Measurements from ENCODE around the gene CITED2.

Gene CITED2

DNA sequence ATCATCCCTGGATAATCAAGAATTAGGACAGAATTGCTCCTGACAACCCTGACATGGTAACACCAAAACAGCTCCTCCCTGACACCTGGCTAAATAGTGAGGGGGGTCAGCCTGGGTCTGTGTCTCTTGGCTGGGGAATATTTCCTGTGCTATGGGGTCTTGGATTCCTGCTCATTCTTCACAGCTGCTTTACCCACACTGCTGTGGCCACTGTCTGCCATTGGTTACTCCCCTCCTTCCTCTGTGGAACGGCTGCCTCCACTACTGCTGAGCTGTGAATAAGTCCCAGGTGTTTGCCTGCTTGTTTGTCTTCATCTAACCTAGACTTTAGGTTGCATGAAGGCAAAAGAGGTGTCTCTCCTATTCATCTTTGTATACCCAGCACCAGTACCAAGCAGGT is 48.8 kb downstream of the CITED2 start:
- TF ChIP-seq, protein P1, sequence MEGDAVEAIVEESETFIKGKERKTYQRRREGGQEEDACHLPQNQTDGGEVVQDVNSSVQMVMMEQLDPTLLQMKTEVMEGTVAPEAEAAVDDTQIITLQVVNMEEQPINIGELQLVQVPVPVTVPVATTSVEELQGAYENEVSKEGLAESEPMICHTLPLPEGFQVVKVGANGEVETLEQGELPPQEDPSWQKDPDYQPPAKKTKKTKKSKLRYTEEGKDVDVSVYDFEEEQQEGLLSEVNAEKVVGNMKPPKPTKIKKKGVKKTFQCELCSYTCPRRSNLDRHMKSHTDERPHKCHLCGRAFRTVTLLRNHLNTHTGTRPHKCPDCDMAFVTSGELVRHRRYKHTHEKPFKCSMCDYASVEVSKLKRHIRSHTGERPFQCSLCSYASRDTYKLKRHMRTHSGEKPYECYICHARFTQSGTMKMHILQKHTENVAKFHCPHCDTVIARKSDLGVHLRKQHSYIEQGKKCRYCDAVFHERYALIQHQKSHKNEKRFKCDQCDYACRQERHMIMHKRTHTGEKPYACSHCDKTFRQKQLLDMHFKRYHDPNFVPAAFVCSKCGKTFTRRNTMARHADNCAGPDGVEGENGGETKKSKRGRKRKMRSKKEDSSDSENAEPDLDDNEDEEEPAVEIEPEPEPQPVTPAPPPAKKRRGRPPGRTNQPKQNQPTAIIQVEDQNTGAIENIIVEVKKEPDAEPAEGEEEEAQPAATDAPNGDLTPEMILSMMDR (conservative IDR thresholded peaks at IDR 0.05; ENCODE audit: control insufficient read depth, insufficient read depth, low read depth, low read length): no peak
- H3K4me3 ChIP-seq (ENCODE audit: control insufficient read depth, low read depth, low read length): no peak overlapping the region
- no peak for DNase-seq (ENCODE audit: low read depth)

DNA sequence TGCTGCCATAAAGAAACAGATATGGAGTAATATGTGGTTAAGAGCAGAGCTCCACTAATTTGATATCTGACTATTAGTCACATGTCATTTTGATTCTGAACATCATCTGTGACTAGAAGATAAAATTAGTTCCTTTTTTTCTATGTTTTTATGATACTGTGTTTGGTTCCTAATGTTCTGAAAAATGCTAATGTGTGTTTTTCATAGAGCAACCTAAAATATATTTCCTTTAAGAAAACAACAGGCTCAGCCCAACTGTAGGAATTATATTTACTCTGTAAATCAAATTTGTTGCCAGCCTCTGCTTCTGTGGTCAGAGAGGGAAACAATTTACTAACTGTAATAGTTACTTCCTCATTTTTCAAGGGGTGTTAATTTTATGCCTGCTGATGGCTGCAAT is 49.3 kb downstream of the CITED2 start:
- no peak overlapping the region for H3K4me3 ChIP-seq (ENCODE audit: control insufficient read depth, low read depth, low read length)
- TF ChIP-seq, protein P1 (conservative IDR thresholded peaks at IDR 0.05; ENCODE audit: control insufficient read depth, insufficient read depth, low read depth, low read length): no peak
- DNase-seq (ENCODE audit: low read depth): no peak

DNA sequence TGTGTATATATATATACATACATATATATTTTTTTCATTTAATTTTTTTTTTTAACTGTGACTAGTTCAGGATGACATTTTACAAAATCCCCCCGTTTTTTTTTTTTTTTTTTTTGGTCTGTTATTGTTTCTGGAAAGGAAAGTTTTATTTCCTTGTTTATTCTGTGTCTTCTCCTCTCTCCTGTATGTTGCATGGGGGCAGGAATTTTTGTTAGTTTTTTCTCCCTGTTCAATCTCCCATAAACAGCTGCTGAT is 50.2 kb downstream of the CITED2 start:
- DNase-seq (ENCODE audit: low read depth): no peak
- H3K4me3 ChIP-seq (ENCODE audit: control insufficient read depth, low read depth, low read length): no peak overlapping the region
- TF ChIP-seq, protein P1 (conservative IDR thresholded peaks at IDR 0.05; ENCODE audit: control insufficient read depth, insufficient read depth, low read depth, low read length): no peak

DNA sequence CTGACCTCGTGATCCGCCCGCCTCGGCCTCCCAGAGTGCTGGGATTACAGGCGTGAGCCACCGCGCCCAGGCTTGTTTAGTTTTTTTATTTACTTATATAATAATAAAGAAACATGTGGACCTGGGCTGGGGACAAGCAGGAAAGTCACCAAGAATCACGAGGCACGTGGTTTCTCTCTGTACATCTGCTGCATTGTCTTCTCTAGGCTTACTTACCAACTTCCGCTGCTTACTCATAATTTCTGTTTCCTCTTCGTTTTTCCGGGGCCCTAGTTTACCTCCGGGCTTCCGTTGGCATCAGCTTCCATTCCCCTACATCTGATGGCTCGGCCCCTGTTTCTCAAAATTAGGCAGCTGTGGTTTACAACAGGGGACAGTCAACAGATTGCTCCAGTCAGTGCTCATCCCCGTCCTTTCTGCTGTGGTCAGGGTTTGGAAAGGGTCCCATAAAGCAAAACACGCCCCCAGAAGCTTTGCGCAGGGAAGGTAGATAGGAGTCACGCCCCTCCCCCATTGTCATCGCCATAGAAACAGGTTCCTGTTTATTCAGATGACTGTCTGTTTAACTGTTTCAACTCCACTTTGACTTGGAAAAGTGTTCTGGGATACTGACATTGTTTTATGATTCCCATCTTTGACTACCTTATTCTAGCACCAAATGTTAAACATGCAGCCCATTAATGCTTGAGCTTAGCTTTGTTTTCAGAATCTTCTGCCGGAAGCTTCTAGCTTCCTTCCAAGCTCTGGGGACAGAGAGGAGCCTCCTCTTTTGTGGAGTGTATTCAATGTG is 50.7 kb downstream of the CITED2 start:
- no peak overlapping the region for H3K4me3 ChIP-seq (ENCODE audit: control insufficient read depth, low read depth, low read length)
- peak; percentile 76 for DNase-seq (ENCODE audit: low read depth)
- TF ChIP-seq, protein P1 (conservative IDR thresholded peaks at IDR 0.05; ENCODE audit: control insufficient read depth, insufficient read depth, low read depth, low read length): no peak

Measured in fibroblast of mammary gland (primary cell).